K562 (cell line): Measurements from ENCODE around the gene ZBTB26. TPM values are rescaled to one million over a fixed set of nuclear protein-coding genes. Genes with fewer than 3 reads are reported as not detected.
A peak's percentile ranks its signal among the peaks of the same experiment; 100 is the strongest.

Experiments used
- ATAC-seq: fragments of 200-7000 bp; cut with Tn5 transposase; 3 replicates; pipeline ENCODE4 v1.9.1; 2020; ENCODE audit warnings: moderate library complexity
- Bru-seq: library from RNA; stranded (reverse); fragments of 400-500 nt; gene quantifications from one replicate; lab custom pipeline; 2021; lab: Mats Ljungman, UMichigan
- BruChase-seq, 2 experiments: library from RNA; stranded (reverse); fragments of 400-500 nt; gene quantifications; one replicate each; lab custom pipeline; 2021; lab: Mats Ljungman, UMichigan
- BruUV-seq: library from RNA; stranded (reverse); fragments of 400-500 nt; replicated peaks from 2 replicates; lab custom pipeline; 2021; lab: Mats Ljungman, UMichigan
- CTCF ChIA-PET: fragments of 300-600 bp; formaldehyde crosslinking; extraction: SDS; loops from one replicate; lab custom pipeline; 2021; ENCODE audit warnings: low intra/inter-chr PET ratio; lab: Yijun Ruan, JAX
- POLR2A ChIA-PET: fragments of 300-600, 350-650 bp; sonication (Branson Sonifier 250); formaldehyde crosslinking; extraction: SDS; loops from one replicate; lab custom pipeline; 2021; ENCODE audit warnings: antibody characterized with exemption, inconsistent platforms; lab: Yijun Ruan, JAX
- DNase-seq, 4 experiments: peaks; one replicate each; pipeline versions ENCODE4 v3.0.0 to v3.0.0-alpha.2; 2011 to 2018; ENCODE audit warnings: low spot score in 3 of 4, mixed read lengths in 3 of 4; ENCODE audit errors: extremely low read depth in 1 of 4
- FAIRE-seq: peaks from 2 replicates; lab custom pipeline; 2011; peaks lifted over from hg19 to GRCh38; lab: Jason Lieb, UNC
- H2AFZ ChIP-seq: 2 replicates; pipeline ENCODE4 v1.6.0; 2011; ENCODE audit warnings: low read depth, low read length, control low read depth, inconsistent platforms
- H3K27ac ChIP-seq: fragments of 200-600 bp; 3 replicates; pipeline ENCODE4 v1.8.0; 2011; ENCODE audit warnings: low read depth, mild to moderate bottlenecking, control low read depth, inconsistent platforms, low read length, moderate library complexity, mixed read lengths; ENCODE audit errors: extremely low read depth
- H3K27me3 ChIP-seq, 2 experiments: fragments of 300-600 bp in 1 of 2; 2 replicates in 1 of 2; 3 replicates in 1 of 2; pipeline versions ENCODE4 v1.6.0 to v1.8.0; 2011; ENCODE audit warnings: inconsistent platforms in 2 of 2, low read length in 2 of 2, mild to moderate bottlenecking in 1 of 2, mixed read lengths in 1 of 2, moderate library complexity in 1 of 2; ENCODE audit not compliant: control insufficient read depth in 2 of 2, insufficient read depth in 2 of 2
- H3K36me3 ChIP-seq: fragments of 300-600 bp; 3 replicates; pipeline ENCODE4 v1.8.0; 2011; ENCODE audit warnings: mild to moderate bottlenecking, low read length, inconsistent platforms; ENCODE audit not compliant: control insufficient read depth, insufficient read depth
- H3K4me1 ChIP-seq, 2 experiments: fragments of 200-600 bp in 1 of 2; replicated peaks in 1 of 2; 2 replicates in 1 of 2; 3 replicates in 1 of 2; pipeline versions ENCODE4 v1.5.1 to v1.8.0; 2011; ENCODE audit warnings: inconsistent platforms in 2 of 2, low read length in 2 of 2, mild to moderate bottlenecking in 1 of 2, mixed read lengths in 1 of 2, moderate library complexity in 1 of 2; ENCODE audit not compliant: control insufficient read depth in 2 of 2, insufficient read depth in 2 of 2
- H3K4me2 ChIP-seq: 2 replicates; pipeline ENCODE4 v1.6.1; 2011; ENCODE audit warnings: low read length, control low read depth, inconsistent platforms, mixed read lengths; ENCODE audit not compliant: insufficient read depth
- H3K4me3 ChIP-seq: fragments of 200-600 bp; sonication (generic), shearing (Covaris generic); 2 replicates; pipeline ENCODE4 v1.5.1; 2016; ENCODE audit warnings: control low read depth, inconsistent platforms
- H3K79me2 ChIP-seq: fragments of 200-600 bp; 3 replicates; pipeline ENCODE4 v1.8.0; 2011; ENCODE audit warnings: low read length, inconsistent platforms; ENCODE audit not compliant: control insufficient read depth, insufficient read depth
- H3K9ac ChIP-seq, 2 experiments: 2 replicates each; pipeline versions ENCODE4 v1.6.0 to v1.6.1; 2011; ENCODE audit warnings: low read depth in 2 of 2, low read length in 2 of 2, control low read depth in 1 of 2, inconsistent platforms in 1 of 2, mild to moderate bottlenecking in 1 of 2, mixed read lengths in 1 of 2; ENCODE audit not compliant: insufficient read depth in 1 of 2
- H3K9me1 ChIP-seq: one replicate; pipeline ENCODE4 v1.6.0; 2011; ENCODE audit warnings: inconsistent platforms, mild to moderate bottlenecking, low read length, moderate library complexity; ENCODE audit not compliant: control insufficient read depth, insufficient read depth
- H3K9me3 ChIP-seq: replicated peaks from 2 replicates; pipeline ENCODE4 v1.5.1; 2011; ENCODE audit warnings: low read depth, low read length, inconsistent platforms; ENCODE audit not compliant: control insufficient read depth, insufficient read depth
- H4K20me1 ChIP-seq: replicated peaks from 2 replicates; pipeline ENCODE4 v1.6.1; 2011; ENCODE audit warnings: low read length, inconsistent platforms, mixed read lengths; ENCODE audit not compliant: control insufficient read depth, insufficient read depth
- BRF1 ChIP-seq: IDR thresholded peaks from 3 replicates; pipeline ENCODE4 v1.6.1; 2011; ENCODE audit warnings: borderline replicate concordance, mild to moderate bottlenecking; ENCODE audit not compliant: insufficient read length; ENCODE audit errors: extremely low read depth
- FOS ChIP-seq: IDR thresholded peaks from 3 replicates; pipeline ENCODE4 v1.6.1; 2011; ENCODE audit not compliant: insufficient read length; ENCODE audit errors: extremely low read depth
- GABPB2 ChIP-seq: fragments of 250-450 bp; sonication (Bioruptor Pico); conservative IDR thresholded peaks from 2 replicates; pipeline ENCODE4 v1.5.1; 2021; ENCODE audit warnings: mild to moderate bottlenecking
- MECOM ChIP-seq: fragments of 250-450 bp; sonication (Bioruptor Pico); IDR thresholded peaks from 2 replicates; pipeline ENCODE4 v1.8.0; 2022; ENCODE audit warnings: inconsistent platforms
- RAD51 ChIP-seq: fragments of 450-650 bp; IDR thresholded peaks from 2 replicates; pipeline ENCODE4 v1.7.1; 2016; ENCODE audit warnings: low read depth, mild to moderate bottlenecking, borderline replicate concordance
- SUPT5H ChIP-seq: fragments of 450-650 bp; IDR thresholded peaks from 2 replicates; pipeline ENCODE4 v1.6.1; 2016
- XRCC5 ChIP-seq: fragments of 200-400 bp; formaldehyde crosslinking; IDR thresholded peaks from 2 replicates; pipeline ENCODE4 v1.6.1; 2017; ENCODE audit warnings: low read depth, mild to moderate bottlenecking, low read length
- ZBED1 ChIP-seq: IDR thresholded peaks from 2 replicates; pipeline ENCODE4 v1.6.1; 2014
- ZNF695 ChIP-seq: fragments of 450-650 bp; formaldehyde crosslinking; IDR thresholded peaks from 2 replicates; pipeline ENCODE4 v1.4.0; 2020; ENCODE audit warnings: mild to moderate bottlenecking, moderate library complexity
- WGBS: fragments of 100-300 bp; shearing (Covaris generic); methylation state at CpG from one replicate; pipeline ENCODE4 v1.1.6; 2016; ENCODE audit warnings: low coverage, mixed read lengths; ENCODE audit not compliant: insufficient coverage; ENCODE audit errors: missing lambda C conversion rate; 5-methylcytosine and 5-hydroxymethylcytosine counted together
- in situ Hi-C: fragments of 300-500 bp; cut with MboI; formaldehyde crosslinking; loops from 4 replicates; pipeline ENCODE4 v1.15.0; 2018; ENCODE audit warnings: inconsistent platforms, mixed read lengths
- intact Hi-C: fragments of 100-400 bp; cut with micrococcal nuclease; formaldehyde crosslinking; loops from 2 replicates; pipeline ENCODE4 v1.14.2; 2022
- long read RNA-seq, 3 experiments: library from polyadenylated mRNA in 2 of 3; library from RNA in 1 of 3; unstranded in 2 of 3; stranded (forward) in 1 of 3; transcript quantifications; one replicate each; pipeline ENCODE4 v2.0.0, GENCODE V29; 2019 to 2022
- polyA minus RNA-seq, 3 experiments: library from RNA; depleted of rRNA, polyadenylated mRNA; stranded (reverse); fragments of >200 nt; gene quantifications; 2 replicates each; pipeline ENCODE4 v1.2.3, GENCODE V29; 2011
- polyA plus RNA-seq, 8 experiments: library from polyadenylated mRNA; depleted of rRNA in 4 of 8; stranded (reverse) in 5 of 8; unstranded in 3 of 8; fragments of >200 nt; fragmentation: Nextera tagmentation in 2 of 8; fragmentation: Illumina TruSeq in 1 of 8; extraction: Ambion mirVana in 2 of 8; extraction: Trizol in 1 of 8; gene quantifications; 2 replicates each; pipeline versions ENCODE4 v1.2.1 to v1.2.3, GENCODE V29; 2011 to 2014; ENCODE audit warnings: inconsistent platforms in 1 of 8, missing spikeins in 1 of 8
- total RNA-seq, 7 experiments: library from RNA; depleted of rRNA in 6 of 7; stranded (reverse); fragments of >200 nt in 6 of 7; fragmentation: Illumina TruSeq in 2 of 7; extraction: Trizol in 2 of 7; gene quantifications; 2 replicates each; pipeline versions ENCODE4 v1.2.1 to v1.2.3, GENCODE V29; 2011 to 2021; ENCODE audit warnings: low replicate concordance in 1 of 7
- TF ChIP-seq, protein P1 (sequence below): fragments of 450-650 bp; IDR thresholded peaks from 2 replicates; pipeline ENCODE4 v1.7.1; 2018; ENCODE audit warnings: mild to moderate bottlenecking, low read depth; ENCODE audit not compliant: partially characterized antibody

Gene ZBTB26, protein sequence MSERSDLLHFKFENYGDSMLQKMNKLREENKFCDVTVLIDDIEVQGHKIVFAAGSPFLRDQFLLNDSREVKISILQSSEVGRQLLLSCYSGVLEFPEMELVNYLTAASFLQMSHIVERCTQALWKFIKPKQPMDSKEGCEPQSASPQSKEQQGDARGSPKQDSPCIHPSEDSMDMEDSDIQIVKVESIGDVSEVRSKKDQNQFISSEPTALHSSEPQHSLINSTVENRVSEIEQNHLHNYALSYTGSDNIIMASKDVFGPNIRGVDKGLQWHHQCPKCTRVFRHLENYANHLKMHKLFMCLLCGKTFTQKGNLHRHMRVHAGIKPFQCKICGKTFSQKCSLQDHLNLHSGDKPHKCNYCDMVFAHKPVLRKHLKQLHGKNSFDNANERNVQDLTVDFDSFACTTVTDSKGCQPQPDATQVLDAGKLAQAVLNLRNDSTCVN
- total RNA-seq (2011; cell fraction: chromatin; rRNA removed; ENCODE audit: low replicate concordance) = 9.0 and 26.0 TPM in 2 replicates
- total RNA-seq (2011; cell fraction: nucleolus; rRNA removed) = 4.8 and 7.8 TPM in 2 replicates
- 14.2 and 26.4 TPM in 2 replicates for total RNA-seq (2011; cell fraction: nucleoplasm; rRNA removed)
- total RNA-seq (2014; rRNA removed) = 3.4 and 4.3 TPM in 2 replicates
- total RNA-seq (2014; rRNA removed; fragmentation: Illumina TruSeq; extraction: Trizol) = 4.3 and 5.4 TPM in 2 replicates
- 3.5 and 3.9 TPM in 2 replicates for total RNA-seq (2015; rRNA removed; fragmentation: Illumina TruSeq; extraction: Trizol)
- total RNA-seq (2021) = 7.4 and 9.1 TPM in 2 replicates
- 20.7 and 21.4 TPM in 2 replicates for polyA plus RNA-seq (2011; rRNA removed)
- polyA plus RNA-seq (2011; cell fraction: cytosol; rRNA removed) = 5.5 and 9.9 TPM in 2 replicates
- polyA plus RNA-seq (2011; cell fraction: nucleus; rRNA removed) = 21.9 and 38.1 TPM in 2 replicates
- 5.8 and 9.5 TPM in 2 replicates for polyA plus RNA-seq (2012)
- 10.0 and 11.4 TPM in 2 replicates for polyA plus RNA-seq (2014; fragmentation: Illumina TruSeq; extraction: Trizol)
- 1 to 10 TPM; 2.4 to 5.0 TPM for polyA plus RNA-seq (2014; fragmentation: Nextera tagmentation; extraction: Ambion mirVana)
- polyA plus RNA-seq (2014; rRNA removed) = 9.4 and 10.3 TPM in 2 replicates
- 12.0 and 12.8 TPM in 2 replicates for polyA minus RNA-seq (2011; rRNA and poly(A)+ RNA removed)
- polyA minus RNA-seq (2011; cell fraction: cytosol; rRNA and poly(A)+ RNA removed) = 5.7 and 6.9 TPM in 2 replicates
- 4.0 and 9.6 TPM in 2 replicates for polyA minus RNA-seq (2011; cell fraction: nucleus; rRNA and poly(A)+ RNA removed)
- Bru-seq, nascent RNA = percentile 74 among the genes with signal in this experiment
- BruChase-seq, experiment 1, labeled RNA remaining after a 2-hour chase = percentile 84 among the genes with signal in this experiment
- percentile 85 among the genes with signal in this experiment for BruChase-seq, experiment 2, labeled RNA remaining after a 6-hour chase
- long read RNA-seq, experiment 1, full-length matches to known transcripts = 10 of 20 reads
- long read RNA-seq, experiment 1, partial matches to known transcripts = 0 of 20 reads
- long read RNA-seq, experiment 1, other reads (novel, unspliced or antisense) = 10 of 20 reads
- long read RNA-seq, experiment 2, partial matches to known transcripts = 1 of 5 reads
- long read RNA-seq, experiment 2, other reads (novel, unspliced or antisense) = 4 of 5 reads
- long read RNA-seq, experiment 3, full-length matches to known transcripts = 2 of 2 reads
- long read RNA-seq, experiment 3, partial matches to known transcripts = 0 of 2 reads
- long read RNA-seq, experiment 3, other reads (novel, unspliced or antisense) = 0 of 2 reads

DNA sequence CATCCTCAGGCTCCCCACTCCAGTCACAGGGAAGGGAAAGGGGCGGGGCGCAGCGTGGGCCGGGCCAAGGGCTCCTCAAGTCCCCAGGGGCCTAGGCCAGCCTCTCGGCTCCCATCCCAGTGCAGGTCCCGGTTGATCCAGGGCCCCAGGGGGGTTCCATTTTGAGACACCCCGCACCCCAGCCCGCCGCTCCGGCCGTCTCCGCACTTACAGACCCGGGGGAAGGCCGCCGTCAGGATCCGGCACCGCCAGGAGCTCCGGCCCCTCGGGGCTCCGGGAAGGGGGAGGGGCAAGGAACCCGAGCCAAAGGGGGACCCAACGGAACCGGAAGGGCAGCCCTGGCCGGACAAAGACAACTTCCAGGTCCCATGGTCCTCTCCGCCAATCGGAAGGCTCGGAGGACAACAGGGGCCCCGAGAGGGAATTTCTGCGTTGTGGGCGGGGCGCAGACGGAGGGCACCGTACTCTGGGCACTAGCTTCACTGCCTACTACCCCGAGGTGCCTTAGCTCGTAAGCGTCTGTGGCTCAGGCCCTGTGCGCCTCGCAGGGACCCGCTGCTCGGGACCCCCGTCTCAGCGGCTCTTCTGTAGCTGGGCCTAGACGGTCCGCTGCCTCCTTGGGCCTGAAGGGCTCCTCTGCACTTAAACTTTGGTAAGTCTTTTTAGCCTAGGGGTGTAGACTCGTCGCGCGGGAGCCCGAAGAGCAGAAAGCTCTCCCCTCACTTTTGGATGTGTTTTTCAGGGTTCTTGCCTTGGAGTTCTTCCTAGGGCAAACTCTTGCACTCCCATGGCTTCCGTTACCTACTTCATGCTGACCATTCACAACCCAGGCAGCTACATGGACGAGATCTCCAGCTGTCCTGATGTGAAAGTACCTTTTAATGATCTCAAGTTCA, at the start of gene ZBTB26:
ZBTB26 (minus strand) TSS at position 287 of the 896 bp plus-strand sequence. CDS start 11,578 bp downstream, outside the sequence.
- Histone ChIP-seq H3K27me3 (no peaks in the 10 kb centered on the region), H3K27ac (peak within 1 kb of the TSS; percentile 75), H3K4me1 (peaks cover 7 to 9% of the 10 kb centered on the region in 2 experiments; a peak in 3 of 5 replicates), H3K4me2 (peak within 1 kb of the TSS; percentile 89), H3K9ac (peak within 1 kb of the TSS; percentile 87 to 98), H4K20me1 (no peaks in the 10 kb centered on the region), H3K4me3 (peak within 1 kb of the TSS; percentile 69), H3K79me2 (peaks cover 71% of the 10 kb centered on the region), H2AFZ (peak within 1 kb of the TSS; percentile 89), H3K9me3 (no peaks in the 10 kb centered on the region), H3K9me1 (peaks cover 4% of the 10 kb centered on the region), H3K36me3 (peaks cover 21% of the 10 kb centered on the region)
- FAIRE-seq (peak; percentile 86), DNase-seq (peak; percentile 95 to 99 (median 98)), ATAC-seq (peak; percentile 98)
- ChIA-PET CTCF (no interaction called here), POLR2A (interaction anchor here (0.6 to 2.8 kb wide), 13 partner anchors 8 to 1290 kb away, joined by 3 to 12 read pairs (median 3); partner anchors contain the start of genes RABGAP1, RC3H2 and ZBTB6)
- under 1% methylated on average over 42 of the region's 51 CpGs for WGBS
- in situ Hi-C loops (no loop called here), intact Hi-C loops (loop anchor here (1.0 kb wide), 1 partner anchor 27 kb away; no protein-coding TSS in a partner anchor)
- TSS peak; percentile 65 for BruUV-seq
- TF ChIP-seq XRCC5 (no peak; the same call in 1 of the 2 replicates), ZBED1 (no peak), GABPB2 (no peak), FOS (peak; percentile 38), ZNF695 (CRISPR knock-in tag) (no peak), SUPT5H (peak; percentile 73), RAD51 (peak; percentile 59; the same call in 1 of the 2 replicates), MECOM (CRISPR knock-in tag) (no peak), BRF1 (no peak)
- TF ChIP-seq, protein P1, sequence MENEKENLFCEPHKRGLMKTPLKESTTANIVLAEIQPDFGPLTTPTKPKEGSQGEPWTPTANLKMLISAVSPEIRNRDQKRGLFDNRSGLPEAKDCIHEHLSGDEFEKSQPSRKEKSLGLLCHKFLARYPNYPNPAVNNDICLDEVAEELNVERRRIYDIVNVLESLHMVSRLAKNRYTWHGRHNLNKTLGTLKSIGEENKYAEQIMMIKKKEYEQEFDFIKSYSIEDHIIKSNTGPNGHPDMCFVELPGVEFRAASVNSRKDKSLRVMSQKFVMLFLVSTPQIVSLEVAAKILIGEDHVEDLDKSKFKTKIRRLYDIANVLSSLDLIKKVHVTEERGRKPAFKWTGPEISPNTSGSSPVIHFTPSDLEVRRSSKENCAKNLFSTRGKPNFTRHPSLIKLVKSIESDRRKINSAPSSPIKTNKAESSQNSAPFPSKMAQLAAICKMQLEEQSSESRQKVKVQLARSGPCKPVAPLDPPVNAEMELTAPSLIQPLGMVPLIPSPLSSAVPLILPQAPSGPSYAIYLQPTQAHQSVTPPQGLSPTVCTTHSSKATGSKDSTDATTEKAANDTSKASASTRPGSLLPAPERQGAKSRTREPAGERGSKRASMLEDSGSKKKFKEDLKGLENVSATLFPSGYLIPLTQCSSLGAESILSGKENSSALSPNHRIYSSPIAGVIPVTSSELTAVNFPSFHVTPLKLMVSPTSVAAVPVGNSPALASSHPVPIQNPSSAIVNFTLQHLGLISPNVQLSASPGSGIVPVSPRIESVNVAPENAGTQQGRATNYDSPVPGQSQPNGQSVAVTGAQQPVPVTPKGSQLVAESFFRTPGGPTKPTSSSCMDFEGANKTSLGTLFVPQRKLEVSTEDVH = peak; percentile 84
